WTC11 (cell line): ENCODE data around the gene EXOC3L2. TPM values are rescaled to one million over a fixed set of nuclear protein-coding genes. Genes with fewer than 3 reads are reported as not detected.

Experiments used
- ATAC-seq: fragments of 200-7000 bp; cut with Tn5 transposase; 2 replicates; pipeline ENCODE4 v1.10.0; 2021; ENCODE audit warnings: mild to moderate bottlenecking, moderate library complexity
- CTCF ChIA-PET: fragments of 300-600 bp; sonication (Branson Sonifier 250); formaldehyde crosslinking; loops from one replicate; lab custom pipeline; 2021; ENCODE audit warnings: antibody characterized with exemption; lab: Charles Lee
- POLR2A ChIA-PET: fragments of 350-600 bp; sonication (Branson Sonifier 250); formaldehyde crosslinking; loops from one replicate; lab custom pipeline; 2021; ENCODE audit warnings: antibody characterized with exemption; lab: Charles Lee
- DNase-seq: peaks from one replicate; pipeline ENCODE4 v3.0.0; 2021; ENCODE audit warnings: low spot score
- H3K27ac Mint-ChIP-seq: 2 replicates; pipeline ENCODE4 v1.8.0; 2021; ENCODE audit warnings: mixed read lengths
- H3K27me3 Mint-ChIP-seq: 2 replicates; pipeline ENCODE4 v1.8.0; 2021; ENCODE audit warnings: low read depth, mild to moderate bottlenecking, moderate library complexity, mixed read lengths
- H3K36me3 Mint-ChIP-seq: 2 replicates; pipeline ENCODE4 v1.8.0; 2021; ENCODE audit warnings: mixed read lengths
- H3K4me1 Mint-ChIP-seq: 2 replicates; pipeline ENCODE4 v1.8.0; 2022; ENCODE audit warnings: mixed read lengths
- H3K4me3 Mint-ChIP-seq: 2 replicates; pipeline ENCODE4 v1.8.0; 2021; ENCODE audit warnings: mild to moderate bottlenecking, moderate library complexity, mixed read lengths
- H3K9me3 Mint-ChIP-seq: 2 replicates; pipeline ENCODE4 v1.8.0; 2021; ENCODE audit warnings: mixed read lengths
- ARID4B ChIP-seq: sonication (generic); formaldehyde crosslinking; IDR thresholded peaks from 2 replicates; pipeline ENCODE4 v1.8.0; 2023; ENCODE audit warnings: missing genetic modification reagents, mild to moderate bottlenecking, borderline replicate concordance
- ATF6 ChIP-seq: sonication (generic); formaldehyde crosslinking; IDR thresholded peaks from 2 replicates; pipeline ENCODE4 v1.8.1; 2023; ENCODE audit warnings: mild to moderate bottlenecking, missing genetic modification reagents
- CTCF ChIP-seq: fragments of 200-600 bp; IDR thresholded peaks from 2 replicates; pipeline ENCODE4 v1.8.0; 2022; ENCODE audit warnings: antibody characterized with exemption
- ERG ChIP-seq: fragments of 250-450 bp; sonication (Bioruptor Pico); IDR thresholded peaks from 2 replicates; pipeline ENCODE4 v1.8.0; 2021; ENCODE audit warnings: mild to moderate bottlenecking
- FOXP1 ChIP-seq: sonication (generic); formaldehyde crosslinking; IDR thresholded peaks from 2 replicates; pipeline ENCODE4 v1.8.0; 2022; ENCODE audit warnings: missing genetic modification reagents, mild to moderate bottlenecking, moderate library complexity, borderline replicate concordance
- GABPB1 ChIP-seq: sonication (generic); formaldehyde crosslinking; IDR thresholded peaks from 2 replicates; pipeline ENCODE4 v1.8.1; 2023; ENCODE audit warnings: mild to moderate bottlenecking, missing genetic modification reagents
- JAZF1 ChIP-seq: fragments of 250-450 bp; sonication (Bioruptor Pico); IDR thresholded peaks from 2 replicates; pipeline ENCODE4 v1.9.0; 2021; ENCODE audit warnings: moderate library complexity, mild to moderate bottlenecking, inconsistent platforms
- NR3C1 ChIP-seq: sonication (generic); formaldehyde crosslinking; conservative IDR thresholded peaks from 2 replicates; pipeline ENCODE4 v1.8.1; 2023; ENCODE audit warnings: low read depth, mild to moderate bottlenecking, missing genetic modification reagents
- OVOL2 ChIP-seq: fragments of 250-450 bp; sonication (Bioruptor Pico); IDR thresholded peaks from 2 replicates; pipeline ENCODE4 v1.9.0; 2021; ENCODE audit warnings: mild to moderate bottlenecking, borderline replicate concordance
- PREB ChIP-seq: sonication (generic); formaldehyde crosslinking; IDR thresholded peaks from 2 replicates; pipeline ENCODE4 v1.8.1; 2022; ENCODE audit warnings: mild to moderate bottlenecking, missing genetic modification reagents, moderate library complexity, borderline replicate concordance
- PRRX2 ChIP-seq: fragments of 250-450 bp; sonication (Bioruptor Pico); IDR thresholded peaks from 2 replicates; pipeline ENCODE4 v1.8.0; 2021; ENCODE audit warnings: mild to moderate bottlenecking
- TEAD4 ChIP-seq: sonication (generic); formaldehyde crosslinking; IDR thresholded peaks from 2 replicates; pipeline ENCODE4 v1.8.0; 2022; ENCODE audit warnings: mild to moderate bottlenecking, missing genetic modification reagents
- ZMAT4 ChIP-seq: fragments of 250-450 bp; sonication (Bioruptor Pico); IDR thresholded peaks from 2 replicates; pipeline ENCODE4 v1.9.0; 2021; ENCODE audit warnings: mild to moderate bottlenecking
- ZNF121 ChIP-seq: sonication (generic); formaldehyde crosslinking; IDR thresholded peaks from 2 replicates; pipeline ENCODE4 v1.8.0; 2023; ENCODE audit warnings: missing genetic modification reagents
- ZNF138 ChIP-seq: sonication (generic); formaldehyde crosslinking; conservative IDR thresholded peaks from 2 replicates; pipeline ENCODE4 v1.8.1; 2022; ENCODE audit warnings: mild to moderate bottlenecking, moderate library complexity, missing genetic modification reagents
- ZNF219 ChIP-seq: sonication (generic); formaldehyde crosslinking; IDR thresholded peaks from 2 replicates; pipeline ENCODE4 v1.8.0; 2023; ENCODE audit warnings: missing genetic modification reagents, mild to moderate bottlenecking, borderline replicate concordance
- ZNF317 ChIP-seq: sonication (generic); formaldehyde crosslinking; IDR thresholded peaks from 2 replicates; pipeline ENCODE4 v1.8.1; 2023; ENCODE audit warnings: low read depth, mild to moderate bottlenecking, moderate library complexity, missing genetic modification reagents, borderline replicate concordance
- ZNF396 ChIP-seq: fragments of 250-450 bp; sonication (Bioruptor Pico); IDR thresholded peaks from 2 replicates; pipeline ENCODE4 v1.8.0; 2021; ENCODE audit warnings: mild to moderate bottlenecking, moderate library complexity, borderline replicate concordance
- total RNA-seq: library from RNA; stranded (reverse); gene quantifications from 3 replicates; pipeline ENCODE4 v1.2.3, GENCODE V29; 2021

The EXOC3L2 gene
- total RNA-seq, 1 experiment from 2014 or later: 2.7 TPM

- TF ChIP-seq ERG (CRISPR knock-in tag): no peak
- TF ChIP-seq ZNF219: no peak
- TF ChIP-seq FOXP1: no peak
- no peak for TF ChIP-seq NR3C1 (CRISPR knock-in tag)
- no peak for TF ChIP-seq ATF6 (CRISPR knock-in tag)
- TF ChIP-seq CTCF: no peak
Observed at GRCh38 chr19:45273521-45273855, 28.3 kb upstream of the EXOC3L2 start (continued).

- Mint-ChIP-seq H3K4me1 (no peaks in the 10 kb centered on the region), H3K36me3 (peaks cover 20% of the 10 kb centered on the region), H3K4me3 (no peak overlapping the region), H3K9me3 (no peaks in the 10 kb centered on the region), H3K27ac (no peak overlapping the region), H3K27me3 (no peaks in the 10 kb centered on the region)
- DNase-seq: no peak
- CTCF ChIA-PET: no interaction called here
- no peak for ATAC-seq
- no peak for TF ChIP-seq GABPB1 (CRISPR knock-in tag)
- POLR2A ChIA-PET: no interaction called here
Observed at GRCh38 chr19:45271735-45272108, 26.5 kb upstream of the EXOC3L2 start.

- H3K9me3 Mint-ChIP-seq: no peaks in the 10 kb centered on the region
- DNase-seq (no peak), ATAC-seq (no peak)
- ChIA-PET POLR2A (no interaction called here), CTCF (no interaction called here)
- H3K4me1 Mint-ChIP-seq: no peaks in the 10 kb centered on the region
- H3K27me3 Mint-ChIP-seq: no peaks in the 10 kb centered on the region
- H3K4me3 Mint-ChIP-seq: no peak overlapping the region
- H3K36me3 Mint-ChIP-seq: peaks cover 20% of the 10 kb centered on the region
- no peak overlapping the region for H3K27ac Mint-ChIP-seq
- TF ChIP-seq ZMAT4 (CRISPR knock-in tag): no peak
- no peak for TF ChIP-seq TEAD4 (CRISPR knock-in tag)
- TF ChIP-seq FOXP1: no peak
- TF ChIP-seq ARID4B: no peak
- no peak for TF ChIP-seq OVOL2 (CRISPR knock-in tag)
- no peak for TF ChIP-seq ZNF138 (CRISPR knock-in tag)
- TF ChIP-seq ZNF317: no peak
- no peak for TF ChIP-seq PRRX2 (CRISPR knock-in tag)
- no peak for TF ChIP-seq PREB (CRISPR knock-in tag)
- TF ChIP-seq ATF6 (CRISPR knock-in tag): no peak
- TF ChIP-seq ZNF121: no peak
- no peak for TF ChIP-seq JAZF1 (CRISPR knock-in tag)
- no peak for TF ChIP-seq ZNF396 (CRISPR knock-in tag)
- TF ChIP-seq GABPB1 (CRISPR knock-in tag): no peak
Observed at GRCh38 chr19:45271098-45271734, 26.0 kb upstream of the EXOC3L2 start.
